Endothelial cell of umbilical vein (primary cell): Measurements from ENCODE around the gene IFNA1. TPM values are rescaled to one million over a fixed set of nuclear protein-coding genes. Genes with fewer than 3 reads are reported as not detected.

Experiments used
- BruUV-seq: library from RNA; stranded (reverse); fragments of 400-500 nt; replicated peaks from 2 replicates; lab custom pipeline; 2021; lab: Mats Ljungman, UMichigan
- CTCF ChIA-PET: fragments of 300-600, 350-600 bp; sonication (Branson Sonifier 250); formaldehyde crosslinking; loops from one replicate; lab custom pipeline; 2021; ENCODE audit warnings: antibody characterized with exemption, inconsistent platforms; lab: Charles Lee
- POLR2A ChIA-PET: fragments of 300-600, 350-600 bp; sonication (Branson Sonifier 250); formaldehyde crosslinking; loops from one replicate; lab custom pipeline; 2021; ENCODE audit warnings: antibody characterized with exemption, inconsistent platforms; lab: Charles Lee
- DNase-seq: peaks from one replicate; pipeline ENCODE4 v3.0.0-alpha.2; 2011; ENCODE audit warnings: low read depth, low spot score
- FAIRE-seq: peaks from 2 replicates; lab custom pipeline; 2011; peaks lifted over from hg19 to GRCh38; lab: Jason Lieb, UNC
- H2AFZ ChIP-seq: 2 replicates; pipeline ENCODE4 v1.6.0; 2012; ENCODE audit warnings: low read depth, low read length, control low read depth, inconsistent platforms
- H3K27ac ChIP-seq: 2 replicates; pipeline ENCODE4 v1.5.1; 2011; ENCODE audit warnings: low read depth, mild to moderate bottlenecking, control low read depth, low read length, moderate library complexity; ENCODE audit not compliant: insufficient read depth
- H3K27me3 ChIP-seq, 2 experiments: 2 replicates each; pipeline versions ENCODE4 v1.6.0 to v1.6.1; 2011; ENCODE audit warnings: low read length in 2 of 2, mixed read lengths in 1 of 2; ENCODE audit not compliant: control insufficient read depth in 2 of 2, insufficient read depth in 2 of 2
- H3K36me3 ChIP-seq, 2 experiments: 2 replicates in 1 of 2; 3 replicates in 1 of 2; pipeline ENCODE4 v1.5.1; 2011; ENCODE audit warnings: low read length in 2 of 2, mild to moderate bottlenecking in 1 of 2, moderate library complexity in 1 of 2; ENCODE audit not compliant: control insufficient read depth in 2 of 2, insufficient read depth in 2 of 2; ENCODE audit errors: extremely low read depth in 1 of 2
- H3K4me1 ChIP-seq: 3 replicates; pipeline ENCODE4 v1.5.1; 2011; ENCODE audit warnings: mild to moderate bottlenecking, low read length; ENCODE audit not compliant: control insufficient read depth, insufficient read depth; ENCODE audit errors: extremely low read depth
- H3K4me2 ChIP-seq: 2 replicates; pipeline ENCODE4 v1.6.1; 2011; ENCODE audit warnings: low read length, control low read depth, mixed read lengths; ENCODE audit not compliant: insufficient read depth
- H3K4me3 ChIP-seq, 3 experiments: fragments of 200-600 bp in 1 of 3; sonication (generic), shearing (Covaris generic) in 1 of 3; replicated peaks in 1 of 3; 2 replicates each; pipeline ENCODE4 v1.5.1; 2011 to 2016; ENCODE audit warnings: control low read depth in 3 of 3, low read length in 3 of 3, mild to moderate bottlenecking in 2 of 3, inconsistent platforms in 1 of 3, low read depth in 1 of 3, moderate library complexity in 1 of 3; ENCODE audit not compliant: insufficient read depth in 1 of 3
- H3K79me2 ChIP-seq: 2 replicates; pipeline ENCODE4 v1.6.0; 2012; ENCODE audit warnings: low read length, inconsistent platforms; ENCODE audit not compliant: control insufficient read depth, insufficient read depth
- H3K9ac ChIP-seq: replicated peaks from 2 replicates; pipeline ENCODE3; 2011; ENCODE audit warnings: low read length, control low read depth; ENCODE audit not compliant: insufficient read depth; ENCODE audit errors: extremely low read depth
- H3K9me1 ChIP-seq: replicated peaks from 3 replicates; pipeline ENCODE4 v1.6.0; 2011; ENCODE audit warnings: mild to moderate bottlenecking, low read length; ENCODE audit not compliant: control insufficient read depth, insufficient read depth; ENCODE audit errors: extremely low read depth
- H3K9me3 ChIP-seq: replicated peaks from 2 replicates; pipeline ENCODE4 v1.5.1; 2012; ENCODE audit warnings: low read length, inconsistent platforms; ENCODE audit not compliant: control insufficient read depth, insufficient read depth
- H4K20me1 ChIP-seq: replicated peaks from 2 replicates; pipeline ENCODE3; 2011; ENCODE audit warnings: mild to moderate bottlenecking, low read length; ENCODE audit not compliant: control insufficient read depth, insufficient read depth; ENCODE audit errors: extremely low read depth
- EZH2 ChIP-seq: IDR thresholded peaks from 2 replicates; pipeline ENCODE4 v1.6.1; 2012; ENCODE audit warnings: borderline replicate concordance, low read depth, mild to moderate bottlenecking, moderate library complexity, low read length, inconsistent platforms; ENCODE audit not compliant: severe bottlenecking
- FOS ChIP-seq: IDR thresholded peaks from 2 replicates; pipeline ENCODE4 v1.6.1; 2011; ENCODE audit warnings: mild to moderate bottlenecking, low read length, moderate library complexity, borderline replicate concordance; ENCODE audit not compliant: insufficient read depth
- GATA2 ChIP-seq: IDR thresholded peaks from 2 replicates; pipeline ENCODE4 v1.7.0; 2011; ENCODE audit warnings: low read depth, mild to moderate bottlenecking, moderate library complexity, mixed read lengths, low read length; ENCODE audit not compliant: insufficient read length, insufficient read depth
- JUN ChIP-seq: IDR thresholded peaks from 2 replicates; pipeline ENCODE4 v1.6.1; 2011; ENCODE audit warnings: borderline replicate concordance, low read depth; ENCODE audit not compliant: insufficient read length, insufficient read depth
- MYC ChIP-seq: IDR thresholded peaks from one replicate; pipeline ENCODE4 v1.6.1; 2011; ENCODE audit warnings: mild to moderate bottlenecking, low read depth, low read length
- POLR2A ChIP-seq: IDR thresholded peaks from 2 replicates; pipeline ENCODE4 v1.6.1; 2012; ENCODE audit warnings: low read depth, mild to moderate bottlenecking, control low read depth, low read length
- POLR2AphosphoS5 ChIP-seq: IDR thresholded peaks from 2 replicates; pipeline ENCODE4 v1.6.1; 2012; ENCODE audit warnings: low read depth, mild to moderate bottlenecking, control low read depth, low read length, moderate library complexity; ENCODE audit not compliant: insufficient read depth
- dilution Hi-C: fragments of 300-500 bp; cut with MboI; formaldehyde crosslinking; loops from one replicate; pipeline ENCODE4 v1.15.0; 2019; ENCODE audit warnings: low sequenced_read_pairs; ENCODE audit not compliant: extremely low pct_ligation_motif_present
- intact Hi-C: fragments of 100-400 bp; cut with micrococcal nuclease; formaldehyde crosslinking; loops from one replicate; pipeline ENCODE4 v1.10.0; 2022
- polyA plus RNA-seq, 4 experiments: library from polyadenylated mRNA; depleted of rRNA in 3 of 4; stranded (reverse) in 3 of 4; unstranded in 1 of 4; fragments of >200 nt; gene quantifications; 2 replicates each; pipeline versions ENCODE4 v1.2.1 to v1.2.3, GENCODE V29; 2011 to 2012; ENCODE audit warnings: missing spikeins in 1 of 4
- total RNA-seq: library from RNA; stranded (reverse); gene quantifications from 2 replicates; pipeline ENCODE4 v1.2.3, GENCODE V29; 2021
- TF ChIP-seq, protein P1 (sequence below), 2 donors: IDR thresholded peaks; 1 replicate in 1 of 2; 2 replicates in 1 of 2; pipeline ENCODE4 v1.5.1; 2011; ENCODE audit warnings: low read length in 2 of 2, mild to moderate bottlenecking in 2 of 2, moderate library complexity in 2 of 2, control low read depth in 1 of 2, inconsistent platforms in 1 of 2, low read depth in 1 of 2; ENCODE audit not compliant: insufficient read depth in 1 of 2; ENCODE audit errors: extremely low read depth in 1 of 2
- TF ChIP-seq, protein P2 (sequence below): IDR thresholded peaks from 2 replicates; pipeline ENCODE4 v1.6.1; 2011; ENCODE audit not compliant: insufficient read depth, insufficient read length

The IFNA1 gene
- total and polyA plus RNA-seq, 2 donors (not counting 3 experiments of a cell fraction or from before 2014, with no cell fraction given): not detected

- dilution Hi-C loops (no loop called here), intact Hi-C loops (no loop called here)
- FAIRE-seq (no peak), DNase-seq (no peak)
- POLR2A ChIA-PET: no interaction called here
- Histone ChIP-seq H4K20me1 (no peaks in the 10 kb centered on the region), H3K9me3 (no peaks in the 10 kb centered on the region), H3K36me3 (no peaks in the 10 kb centered on the region), H3K9ac (no peak overlapping the region), H3K9me1 (no peaks in the 10 kb centered on the region), H2AFZ (no peak overlapping the region), H3K4me1 (no peaks in the 10 kb centered on the region), H3K4me3 (no peak overlapping the region), H3K79me2 (no peaks in the 10 kb centered on the region), H3K27me3 (peaks cover 19 to 39% of the 10 kb centered on the region in 2 experiments), H3K27ac (no peak overlapping the region), H3K4me2 (no peak overlapping the region)
- TF ChIP-seq GATA2 (no peak), FOS (no peak), EZH2 (no peak), POLR2AphosphoS5 (no peak), MYC (no peak), JUN (no peak), POLR2A (no peak)
- TF ChIP-seq, protein P1, sequence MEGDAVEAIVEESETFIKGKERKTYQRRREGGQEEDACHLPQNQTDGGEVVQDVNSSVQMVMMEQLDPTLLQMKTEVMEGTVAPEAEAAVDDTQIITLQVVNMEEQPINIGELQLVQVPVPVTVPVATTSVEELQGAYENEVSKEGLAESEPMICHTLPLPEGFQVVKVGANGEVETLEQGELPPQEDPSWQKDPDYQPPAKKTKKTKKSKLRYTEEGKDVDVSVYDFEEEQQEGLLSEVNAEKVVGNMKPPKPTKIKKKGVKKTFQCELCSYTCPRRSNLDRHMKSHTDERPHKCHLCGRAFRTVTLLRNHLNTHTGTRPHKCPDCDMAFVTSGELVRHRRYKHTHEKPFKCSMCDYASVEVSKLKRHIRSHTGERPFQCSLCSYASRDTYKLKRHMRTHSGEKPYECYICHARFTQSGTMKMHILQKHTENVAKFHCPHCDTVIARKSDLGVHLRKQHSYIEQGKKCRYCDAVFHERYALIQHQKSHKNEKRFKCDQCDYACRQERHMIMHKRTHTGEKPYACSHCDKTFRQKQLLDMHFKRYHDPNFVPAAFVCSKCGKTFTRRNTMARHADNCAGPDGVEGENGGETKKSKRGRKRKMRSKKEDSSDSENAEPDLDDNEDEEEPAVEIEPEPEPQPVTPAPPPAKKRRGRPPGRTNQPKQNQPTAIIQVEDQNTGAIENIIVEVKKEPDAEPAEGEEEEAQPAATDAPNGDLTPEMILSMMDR (IDR thresholded peaks at IDR 0.05; ENCODE audit: extremely low read depth in 1 of 2, insufficient read depth in 1 of 2, low read depth in 1 of 2, low read length in 2 of 2): no peak
- TF ChIP-seq, protein P2, sequence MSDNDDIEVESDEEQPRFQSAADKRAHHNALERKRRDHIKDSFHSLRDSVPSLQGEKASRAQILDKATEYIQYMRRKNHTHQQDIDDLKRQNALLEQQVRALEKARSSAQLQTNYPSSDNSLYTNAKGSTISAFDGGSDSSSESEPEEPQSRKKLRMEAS: no peak
- BruUV-seq: no TSS peak
- CTCF ChIA-PET: interaction anchor here (1.0 to 1.6 kb wide), 6 partner anchors 19 to 89 kb away, joined by 3 to 5 read pairs (median 4); no protein-coding TSS in a partner anchor
Measured at GRCh38 chr9:21415493-21416267, 24.6 kb upstream of the IFNA1 start.
